Ectodermal cell (in vitro differentiated cells): ENCODE results near the gene NET1.

Experiments
- H3K27ac ChIP-seq: 2 replicates; pipeline ENCODE4 v1.7.0; 2013; ENCODE audit warnings: mild to moderate bottlenecking, low read depth, low read length; ENCODE audit not compliant: insufficient read depth, poor library complexity, severe bottlenecking
- H3K27me3 ChIP-seq: 2 replicates; pipeline ENCODE4 v1.7.0; 2013; ENCODE audit warnings: mild to moderate bottlenecking, low read length; ENCODE audit not compliant: insufficient read depth, control insufficient read depth, poor library complexity, severe bottlenecking
- H3K36me3 ChIP-seq: one replicate; pipeline ENCODE4 v1.7.0; 2013; ENCODE audit warnings: low read length; ENCODE audit not compliant: control insufficient read depth, insufficient read depth
- H3K4me1 ChIP-seq: one replicate; pipeline ENCODE4 v1.7.0; 2013; ENCODE audit warnings: low read length; ENCODE audit not compliant: control insufficient read depth, insufficient read depth
- H3K4me3 ChIP-seq: 2 replicates; pipeline ENCODE4 v1.7.0; 2013; ENCODE audit warnings: low read depth, low read length, control low read depth; ENCODE audit not compliant: insufficient read depth
- H3K9me3 ChIP-seq: 2 replicates; pipeline ENCODE4 v1.7.0; 2013; ENCODE audit warnings: mild to moderate bottlenecking, low read length, moderate library complexity; ENCODE audit not compliant: control insufficient read depth
- WGBS, 2 experiments: methylation state at CpG; one replicate each; pipeline ENCODE4 v1.1.7; 2013; ENCODE audit warnings: missing lambda C conversion rate in 2 of 2; 5-methylcytosine and 5-hydroxymethylcytosine counted together

Gene NET1

DNA sequence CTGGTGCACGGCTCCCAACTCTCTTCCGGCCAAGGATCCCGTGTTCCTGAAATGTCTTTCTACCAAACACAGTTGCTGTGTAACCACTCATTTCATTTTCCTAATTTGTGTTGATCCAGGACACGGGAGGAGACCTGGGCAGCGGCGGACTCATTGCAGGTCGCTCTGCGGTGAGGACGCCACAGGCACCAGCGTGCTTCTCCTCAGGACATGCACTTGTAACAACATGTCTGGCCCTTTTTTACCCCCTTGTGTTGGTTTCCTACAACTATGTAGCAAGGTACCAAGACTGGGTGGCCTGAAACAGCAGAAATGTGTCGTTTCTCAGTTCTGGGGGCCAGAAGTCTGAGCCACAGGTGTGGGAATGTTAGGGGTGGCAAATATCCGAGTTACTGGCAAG, 68.8 kb downstream of the NET1 start:
- Histone ChIP-seq H3K9me3 (no peaks in the 10 kb centered on the region), H3K4me3 (no peak overlapping the region), H3K4me1 (peaks cover 15% of the 10 kb centered on the region), H3K36me3 (no peaks in the 10 kb centered on the region), H3K27ac (no peak overlapping the region), H3K27me3 (no peaks in the 10 kb centered on the region)
- 95 to 97% methylated on average over 12 of the region's 12 CpGs for WGBS, 2 experiments

- H3K9me3 ChIP-seq: no peaks in the 10 kb centered on the region
- WGBS, 2 experiments: 93 to 95% methylated on average over 9 of the region's 9 CpGs
- H3K27me3 ChIP-seq: no peaks in the 10 kb centered on the region
- H3K4me3 ChIP-seq: no peak overlapping the region
- no peak overlapping the region for H3K27ac ChIP-seq
- peaks cover 17% of the 10 kb centered on the region for H3K4me1 ChIP-seq
- H3K36me3 ChIP-seq: no peaks in the 10 kb centered on the region
Measured at GRCh38 chr10:5482016-5482415, 69.7 kb downstream of the NET1 start.

DNA sequence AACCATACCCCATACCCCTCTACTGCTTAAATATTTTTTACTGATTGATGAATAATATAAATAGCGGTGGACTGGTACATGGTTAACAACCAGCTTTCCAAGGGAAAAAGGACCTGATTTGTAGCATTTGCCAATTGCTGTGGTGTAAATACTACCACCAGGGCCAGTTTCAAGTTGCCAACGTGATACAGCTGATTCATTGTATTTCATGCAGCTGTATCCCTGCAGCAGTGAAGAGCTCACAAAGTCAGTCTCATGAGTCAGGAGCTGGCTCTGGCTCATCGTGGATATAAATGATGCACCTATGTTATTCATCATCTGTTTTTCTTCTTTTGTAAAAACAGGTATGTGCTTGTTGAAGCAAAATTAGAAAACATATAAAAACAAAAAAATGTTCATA, 71.8 kb downstream of the NET1 start:
- Histone ChIP-seq H3K27ac (no peak overlapping the region), H3K36me3 (no peaks in the 10 kb centered on the region), H3K27me3 (no peaks in the 10 kb centered on the region), H3K9me3 (no peaks in the 10 kb centered on the region), H3K4me1 (peaks cover 12% of the 10 kb centered on the region), H3K4me3 (no peak overlapping the region)
- 88 to 93% methylated on average over 2 to 3 of the region's 3 CpGs for WGBS, 2 experiments

DNA sequence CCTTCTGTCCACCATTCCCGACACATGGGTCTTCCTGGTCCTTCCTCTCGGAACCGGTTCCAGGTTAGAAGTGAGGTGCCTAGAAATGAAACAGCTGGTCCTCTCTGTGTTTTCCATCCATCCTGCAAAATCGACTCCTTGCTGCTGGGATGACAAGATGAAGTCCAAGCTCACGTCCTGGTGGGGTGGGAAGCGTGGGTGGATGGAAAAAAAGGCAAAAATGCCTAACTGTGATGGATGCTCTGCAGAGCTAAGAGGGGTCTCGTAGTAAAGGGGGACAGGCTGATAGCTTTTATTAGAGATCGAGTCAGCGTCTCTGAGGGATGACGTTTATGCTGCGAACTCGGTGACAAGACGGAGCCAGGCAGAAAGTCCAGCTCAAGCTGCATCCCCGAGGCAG, 72.9 kb downstream of the NET1 start:
- Histone ChIP-seq H3K27ac (no peak overlapping the region), H3K36me3 (no peaks in the 10 kb centered on the region), H3K27me3 (no peaks in the 10 kb centered on the region), H3K9me3 (no peaks in the 10 kb centered on the region), H3K4me1 (peaks cover 12% of the 10 kb centered on the region), H3K4me3 (no peak overlapping the region)
- WGBS, 2 experiments: 93% methylated on average over 14 of the region's 14 CpGs

GRCh38 chr10:5485948-5486852, 73.8 kb downstream of the NET1 start:
- 63 to 65% methylated on average over 13 of the region's 13 CpGs for WGBS, 2 experiments
- Histone ChIP-seq H3K27me3 (no peaks in the 10 kb centered on the region), H3K4me3 (no peak overlapping the region), H3K27ac (no peak overlapping the region), H3K36me3 (no peaks in the 10 kb centered on the region), H3K9me3 (no peaks in the 10 kb centered on the region), H3K4me1 (peaks cover 12% of the 10 kb centered on the region)

- peaks cover 12% of the 10 kb centered on the region for H3K4me1 ChIP-seq
- H3K4me3 ChIP-seq: no peak overlapping the region
- H3K27ac ChIP-seq: no peak overlapping the region
- no peaks in the 10 kb centered on the region for H3K36me3 ChIP-seq
- no peaks in the 10 kb centered on the region for H3K27me3 ChIP-seq
- no peaks in the 10 kb centered on the region for H3K9me3 ChIP-seq
- WGBS, 2 experiments: 72 to 79% methylated on average over 9 of the region's 9 CpGs
Measured at GRCh38 chr10:5486853-5487235, 74.5 kb downstream of the NET1 start.

DNA sequence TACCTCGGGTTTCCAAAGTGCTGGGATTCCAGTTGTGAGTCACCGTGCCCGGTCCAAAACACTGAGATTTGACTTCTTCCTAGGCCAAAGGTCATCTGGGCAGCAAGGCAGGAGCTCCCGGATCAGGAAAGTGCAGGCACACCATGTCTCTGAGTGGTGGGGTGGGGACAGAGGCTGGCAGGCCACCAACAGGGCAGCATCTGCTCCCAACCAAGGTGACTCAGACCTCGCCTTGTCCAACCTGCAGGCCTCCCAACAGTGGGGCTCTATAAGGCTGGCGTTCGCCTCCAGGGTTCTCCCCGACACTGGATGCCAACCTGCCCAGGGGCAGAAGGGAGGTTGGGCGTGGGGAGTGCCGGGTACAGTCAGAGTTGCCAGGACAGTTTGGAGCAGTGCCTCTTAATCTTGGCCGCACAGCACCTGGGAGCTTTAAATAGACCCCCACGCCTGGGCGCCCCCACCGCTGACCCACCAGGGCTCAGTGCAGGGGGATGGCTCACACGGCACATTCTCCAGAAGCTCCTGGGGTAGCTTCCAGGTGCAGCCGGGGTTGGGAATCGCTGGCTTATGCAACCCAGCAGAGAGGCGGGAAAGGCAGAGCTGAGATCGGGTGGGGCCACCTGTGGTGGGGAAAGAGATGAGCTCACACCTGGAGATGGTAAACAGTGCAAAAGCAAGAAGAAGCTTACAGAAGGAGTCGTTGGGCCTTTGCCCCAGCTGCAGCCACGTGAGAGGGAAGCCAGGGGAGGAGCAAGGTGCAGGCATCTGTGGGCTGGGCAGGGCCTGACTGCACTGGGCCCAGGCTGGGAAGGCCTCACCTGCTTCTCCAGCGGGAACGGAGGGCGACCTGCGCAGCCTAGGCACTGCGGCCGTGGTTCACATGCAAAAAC, 76.2 kb downstream of the NET1 start:
- Histone ChIP-seq H3K27me3 (no peaks in the 10 kb centered on the region), H3K4me1 (peaks cover 12% of the 10 kb centered on the region), H3K4me3 (no peak overlapping the region), H3K27ac (no peak overlapping the region), H3K36me3 (no peaks in the 10 kb centered on the region), H3K9me3 (no peaks in the 10 kb centered on the region)
- 88% methylated on average over 27 of the region's 27 CpGs for WGBS, 2 experiments

DNA sequence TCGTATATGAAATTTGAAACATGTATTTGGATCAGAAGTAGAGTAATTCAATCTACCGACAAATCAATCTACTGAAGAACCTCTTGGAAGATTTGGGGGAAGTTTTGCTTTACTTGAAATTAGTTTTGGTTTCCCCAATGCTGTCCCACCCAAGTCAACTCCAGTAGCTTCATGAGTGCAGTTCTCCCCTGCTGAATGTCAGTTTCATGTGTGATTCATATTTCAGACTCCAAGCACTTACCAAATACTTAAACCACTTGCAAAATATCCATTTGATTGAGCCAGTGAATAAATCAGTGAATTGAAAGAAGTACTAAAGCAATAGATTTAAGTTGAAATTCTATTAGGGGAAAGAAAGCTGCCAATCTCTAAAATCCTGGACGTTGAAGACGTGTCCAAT, 77.7 kb downstream of the NET1 start:
- Histone ChIP-seq H3K27me3 (no peaks in the 10 kb centered on the region), H3K4me3 (no peak overlapping the region), H3K36me3 (no peaks in the 10 kb centered on the region), H3K9me3 (no peaks in the 10 kb centered on the region), H3K27ac (no peak overlapping the region), H3K4me1 (peaks cover 12% of the 10 kb centered on the region)
- 93 to 100% methylated on average over 2 to 4 of the region's 4 CpGs for WGBS, 2 experiments

DNA sequence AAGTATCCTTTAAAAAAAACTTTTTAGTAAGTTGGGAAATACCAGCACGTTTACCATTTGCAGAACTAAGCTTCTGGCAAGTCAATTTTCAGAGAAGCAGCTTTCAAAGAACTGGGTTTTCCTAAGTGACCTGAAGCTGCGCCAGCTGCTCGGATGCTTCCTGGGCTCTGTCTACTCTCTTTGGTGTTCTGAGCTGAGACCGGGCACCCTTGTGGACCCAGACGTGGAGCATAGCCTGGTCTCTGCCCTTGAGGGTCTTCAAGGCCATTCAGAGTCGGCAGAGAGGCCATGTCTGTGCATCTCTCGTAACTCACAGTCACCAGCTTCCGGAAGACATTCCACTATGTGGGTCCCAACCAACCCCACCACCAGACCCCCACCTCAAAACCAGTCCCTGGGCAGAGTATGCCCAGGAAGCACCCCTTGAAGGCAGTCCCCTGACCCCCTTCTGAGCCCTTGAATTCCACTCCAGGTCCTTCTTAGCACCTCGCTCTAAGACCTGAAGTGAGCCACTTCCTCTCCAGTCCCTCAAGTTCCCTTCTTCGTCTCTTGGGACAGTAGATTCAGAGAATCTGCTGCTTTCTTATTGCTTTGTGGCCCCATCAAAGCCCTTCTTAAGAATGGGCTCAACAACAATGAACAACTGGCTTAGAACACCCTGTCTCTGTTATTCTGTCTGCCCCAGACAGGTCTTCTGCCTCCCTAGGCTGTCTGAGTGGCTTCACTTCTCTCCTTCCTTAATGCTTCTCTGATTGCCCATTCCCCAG, 78.5 kb downstream of the NET1 start:
- Histone ChIP-seq H3K4me3 (no peak overlapping the region), H3K27ac (no peak overlapping the region), H3K36me3 (no peaks in the 10 kb centered on the region), H3K4me1 (peaks cover 8% of the 10 kb centered on the region), H3K9me3 (no peaks in the 10 kb centered on the region), H3K27me3 (no peaks in the 10 kb centered on the region)
- WGBS, 2 experiments: 86 to 93% methylated on average over 10 of the region's 10 CpGs
